ENCODE data around the gene EFL1. TPM values are rescaled to one million over a fixed set of nuclear protein-coding genes. Genes with fewer than 3 reads are reported as not detected.

Gene EFL1
- total RNA-seq, 1 experiment from 2014 or later, result 17.2 TPM

- Histone ChIP-seq H2AFZ (no peak overlapping the region), H3K9me2 (ENCODE audit: insufficient read depth) (no peaks in the 10 kb centered on the region), H3K9me3 (ENCODE audit: insufficient read depth, low read depth) (no peaks in the 10 kb centered on the region), H3K79me2 (ENCODE audit: low read depth) (no peaks in the 10 kb centered on the region), H3K4me2 (no peak overlapping the region), H3K4me3 (no peak overlapping the region), H3K27me3 (ENCODE audit: insufficient read depth, low read depth) (no peaks in the 10 kb centered on the region), H3K36me3 (ENCODE audit: low read depth) (no peaks in the 10 kb centered on the region), H3K4me1 (replicated peaks; ENCODE audit: insufficient read depth) (no peaks in the 10 kb centered on the region), H4K20me1 (ENCODE audit: insufficient read depth) (no peaks in the 10 kb centered on the region), H3K27ac (no peak overlapping the region), H3F3A (ENCODE audit: insufficient read depth, low read depth) (no peaks in the 10 kb centered on the region)
- no TSS peak for BruUV-seq (replicated peaks)
- no peak for DNase-seq
- TF ChIP-seq EZH2 (IDR thresholded peaks at IDR 0.05; ENCODE audit: low read depth) (no peak), CTCF (conservative IDR thresholded peaks at IDR 0.05) (no peak)
- intact Hi-C loops (cut with micrococcal nuclease; ENCODE audit: unreplicated experiment), result no loop called here
- ChIA-PET CTCF (no interaction called here), POLR2A (ENCODE audit: unreplicated experiment) (no interaction called here)
These were observed 36.0 kb upstream of the EFL1 start for GRCh38 chr15:82298520-82298919.

- intact Hi-C loops (cut with micrococcal nuclease; ENCODE audit: unreplicated experiment), result no loop called here
- H3K4me1 ChIP-seq (replicated peaks; ENCODE audit: insufficient read depth), result no peaks in the 10 kb centered on the region
- no peak overlapping the region for H2AFZ ChIP-seq
- no peaks in the 10 kb centered on the region for H3K9me3 ChIP-seq (ENCODE audit: insufficient read depth, low read depth)
- ChIA-PET POLR2A (ENCODE audit: unreplicated experiment) (no interaction called here), CTCF (no interaction called here)
- TF ChIP-seq EZH2 (IDR thresholded peaks at IDR 0.05; ENCODE audit: low read depth) (no peak), CTCF (conservative IDR thresholded peaks at IDR 0.05) (no peak)
- H4K20me1 ChIP-seq (ENCODE audit: insufficient read depth), result no peaks in the 10 kb centered on the region
- no peak overlapping the region for H3K4me3 ChIP-seq
- no peak overlapping the region for H3K27ac ChIP-seq
- BruUV-seq (replicated peaks), result no TSS peak
- no peaks in the 10 kb centered on the region for H3K9me2 ChIP-seq (ENCODE audit: insufficient read depth)
- no peaks in the 10 kb centered on the region for H3K27me3 ChIP-seq (ENCODE audit: insufficient read depth, low read depth)
- no peaks in the 10 kb centered on the region for H3K79me2 ChIP-seq (ENCODE audit: low read depth)
- no peaks in the 10 kb centered on the region for H3K36me3 ChIP-seq (ENCODE audit: low read depth)
- H3K4me2 ChIP-seq, result no peak overlapping the region
- no peaks in the 10 kb centered on the region for H3F3A ChIP-seq (ENCODE audit: insufficient read depth, low read depth)
- DNase-seq, result no peak
These were observed 35.5 kb upstream of the EFL1 start for GRCh38 chr15:82298032-82298431.

- H3K9me3 ChIP-seq (ENCODE audit: insufficient read depth, low read depth), result no peaks in the 10 kb centered on the region
- TF ChIP-seq CTCF (conservative IDR thresholded peaks at IDR 0.05) (no peak), EZH2 (IDR thresholded peaks at IDR 0.05; ENCODE audit: low read depth) (no peak)
- CTCF ChIA-PET, result no interaction called here
- H4K20me1 ChIP-seq (ENCODE audit: insufficient read depth), result no peaks in the 10 kb centered on the region
- H3K79me2 ChIP-seq (ENCODE audit: low read depth), result no peaks in the 10 kb centered on the region
- H3K4me3 ChIP-seq, result no peak overlapping the region
- H3K36me3 ChIP-seq (ENCODE audit: low read depth), result no peaks in the 10 kb centered on the region
- no peaks in the 10 kb centered on the region for H3F3A ChIP-seq (ENCODE audit: insufficient read depth, low read depth)
- H3K4me2 ChIP-seq, result no peak overlapping the region
- POLR2A ChIA-PET (ENCODE audit: unreplicated experiment), result no interaction called here
- H3K27ac ChIP-seq, result no peak overlapping the region
- DNase-seq, result no peak
- H3K27me3 ChIP-seq (ENCODE audit: insufficient read depth, low read depth), result no peaks in the 10 kb centered on the region
- no TSS peak for BruUV-seq (replicated peaks)
- no peaks in the 10 kb centered on the region for H3K4me1 ChIP-seq (replicated peaks; ENCODE audit: insufficient read depth)
- intact Hi-C loops (cut with micrococcal nuclease; ENCODE audit: unreplicated experiment), result no loop called here
- H3K9me2 ChIP-seq (ENCODE audit: insufficient read depth), result no peaks in the 10 kb centered on the region
- no peak overlapping the region for H2AFZ ChIP-seq
These were observed 35.0 kb upstream of the EFL1 start for GRCh38 chr15:82297546-82297945.
